Activated gamma-delta T cell treated with Interleukin-2 at 50 U/mL for 16 hours (primary cell): ENCODE data around the gene TBX21.

Source experiments
- DNase-seq: peaks from one replicate; pipeline ENCODE4 v3.0.0-alpha.2; 2020

TBX21 gene

GRCh38 chr17:47733047-47733673 is at the start of gene TBX21:
TBX21 (plus strand) TSS chr17:47733236; CDS start chr17:47733455, 219 bp downstream.
- peak; percentile 94 for DNase-seq

GRCh38 chr17:47684025-47684424 is 49.0 kb upstream of the TBX21 start:
- no peak for DNase-seq

GRCh38 chr17:47684535-47685193 is 48.4 kb upstream of the TBX21 start:
- DNase-seq: no peak

- DNase-seq: no peak
Measured at GRCh38 chr17:47685556-47686275, 47.3 kb upstream of the TBX21 start.

- DNase-seq: no peak
Measured at GRCh38 chr17:47686276-47686635, 46.8 kb upstream of the TBX21 start.

- no peak for DNase-seq
Measured at GRCh38 chr17:47686664-47687327, 46.2 kb upstream of the TBX21 start.

- no peak for DNase-seq
Measured at GRCh38 chr17:47687328-47687690, 45.7 kb upstream of the TBX21 start.

GRCh38 chr17:47687748-47688147 is 45.3 kb upstream of the TBX21 start:
- no peak for DNase-seq

GRCh38 chr17:47690121-47690520 is 42.9 kb upstream of the TBX21 start:
- DNase-seq: no peak

GRCh38 chr17:47692137-47692894 is 40.7 kb upstream of the TBX21 start:
- DNase-seq: no peak

- no peak for DNase-seq
Measured at GRCh38 chr17:47692895-47693730, 39.9 kb upstream of the TBX21 start.

GRCh38 chr17:47693731-47694580 is 39.1 kb upstream of the TBX21 start, which contains the start of gene TBKBP1:
TBKBP1 (plus strand) TSS chr17:47694161; CDS start chr17:47696113, 1,952 bp downstream.
- DNase-seq: peak; percentile 60

GRCh38 chr17:47694581-47695428 is 38.2 kb upstream of the TBX21 start:
- peak; percentile 40 for DNase-seq

- no peak for DNase-seq
Measured at GRCh38 chr17:47695429-47696376, 37.3 kb upstream of the TBX21 start.

- DNase-seq: no peak
Measured at GRCh38 chr17:47696717-47697642, 36.1 kb upstream of the TBX21 start.

- no peak for DNase-seq
Measured at GRCh38 chr17:47697906-47698711, 34.9 kb upstream of the TBX21 start.
